ENCODE results near the gene RUNX2.

RUNX2 gene

DNA sequence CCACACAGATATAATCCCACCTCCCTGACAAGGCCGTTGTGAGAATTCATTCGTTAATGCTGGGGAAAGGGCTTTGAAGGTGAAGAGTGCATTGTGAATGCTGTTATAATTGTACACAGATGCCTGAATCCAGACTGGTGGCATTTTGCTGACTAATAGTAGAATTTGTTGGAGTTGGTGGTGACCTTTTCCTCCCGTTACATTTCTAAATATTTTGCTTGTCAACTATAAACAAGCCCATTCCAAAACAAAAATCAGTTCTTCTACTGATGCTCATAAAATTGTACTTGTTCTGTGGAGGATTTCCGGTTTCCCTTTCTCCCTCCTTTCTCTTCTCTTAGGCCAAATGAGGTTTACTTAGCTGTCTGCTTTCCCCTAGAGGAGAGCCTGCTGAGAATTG lies 302.7 kb downstream of the RUNX2 start:
- no peaks in the 10 kb centered on the region for H3K27me3 ChIP-seq (ENCODE audit: insufficient read depth, low read length)

DNA sequence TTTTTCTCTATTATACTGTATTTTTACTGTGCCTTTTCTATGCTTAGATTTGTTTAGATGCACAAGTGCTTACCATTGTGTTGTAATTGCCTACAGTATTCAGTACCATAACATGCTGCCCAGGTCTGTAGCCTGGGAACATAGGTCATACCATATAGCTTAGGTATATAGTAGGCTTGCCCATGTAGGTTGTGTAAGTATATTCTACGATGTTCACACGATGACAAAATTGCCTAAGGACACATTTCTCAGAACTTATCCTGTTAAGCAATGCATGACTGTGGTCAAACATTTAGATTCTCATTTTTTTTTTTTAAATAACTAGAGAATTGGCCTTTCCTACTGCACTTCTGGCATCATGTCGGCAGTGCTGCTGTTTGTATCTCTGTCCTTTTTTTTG lies 303.3 kb downstream of the RUNX2 start:
- Histone ChIP-seq H3K27me3 (ENCODE audit: insufficient read depth, low read length) (no peaks in the 10 kb centered on the region), H3K27ac (ENCODE audit: low read depth, low read length) (no peak overlapping the region), H3K4me1 (ENCODE audit: control insufficient read depth, insufficient read depth, low read length, unreplicated experiment) (peaks cover 10% of the 10 kb centered on the region), H2AFZ (ENCODE audit: low read length, unreplicated experiment) (no peak overlapping the region), H3K79me2 (ENCODE audit: control insufficient read depth, insufficient read depth, low read length, unreplicated experiment) (no peaks in the 10 kb centered on the region), H3K36me3 (ENCODE audit: insufficient read depth, low read length) (no peaks in the 10 kb centered on the region), H3K4me3 (ENCODE audit: low read depth, low read length) (no peak overlapping the region)

More for the DNA sequence above, 302.7 kb downstream of the RUNX2 start:
- Histone ChIP-seq H3K4me3 (ENCODE audit: low read depth, low read length) (no peak overlapping the region), H3K36me3 (ENCODE audit: insufficient read depth, low read length) (no peaks in the 10 kb centered on the region), H3K79me2 (ENCODE audit: control insufficient read depth, insufficient read depth, low read length, unreplicated experiment) (no peaks in the 10 kb centered on the region), H3K27ac (ENCODE audit: low read depth, low read length) (no peak overlapping the region), H2AFZ (ENCODE audit: low read length, unreplicated experiment) (no peak overlapping the region), H3K4me1 (ENCODE audit: control insufficient read depth, insufficient read depth, low read length, unreplicated experiment) (peaks cover 16% of the 10 kb centered on the region)

DNA sequence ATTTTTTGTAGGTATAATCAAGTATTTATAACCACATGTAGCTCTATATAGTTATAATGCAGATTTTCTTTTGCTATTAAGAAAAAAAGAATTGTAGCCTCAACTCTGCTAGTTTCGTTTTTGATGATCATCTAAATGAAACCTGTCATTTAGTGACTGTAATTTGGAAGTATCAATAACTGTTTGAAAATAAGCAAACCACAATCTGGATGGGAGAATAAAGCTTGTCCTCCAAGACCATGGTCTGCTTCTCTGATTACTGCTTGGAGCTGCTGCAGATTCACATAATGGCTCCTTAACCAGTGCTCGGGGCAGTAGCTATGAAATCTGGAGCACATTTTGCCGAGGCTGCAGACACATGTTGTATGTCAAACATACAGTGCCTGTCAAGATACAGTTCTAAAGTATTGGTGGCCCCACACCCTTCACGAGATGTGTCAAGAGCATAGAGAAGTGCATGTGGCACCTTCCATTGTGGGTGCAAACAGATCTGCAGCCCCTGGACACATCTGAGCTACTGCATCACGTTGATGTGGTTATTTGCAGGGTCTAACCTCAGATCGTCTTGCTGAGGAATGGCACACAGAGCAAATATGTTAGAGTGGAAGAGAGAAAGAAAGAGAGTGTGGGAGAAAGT lies 305.3 kb downstream of the RUNX2 start:
- Histone ChIP-seq H2AFZ (ENCODE audit: low read length, unreplicated experiment) (no peak overlapping the region), H3K4me3 (ENCODE audit: low read depth, low read length) (no peak overlapping the region), H3K79me2 (ENCODE audit: control insufficient read depth, insufficient read depth, low read length, unreplicated experiment) (no peaks in the 10 kb centered on the region), H3K27ac (ENCODE audit: low read depth, low read length) (no peak overlapping the region), H3K27me3 (ENCODE audit: insufficient read depth, low read length) (no peaks in the 10 kb centered on the region), H3K4me1 (ENCODE audit: control insufficient read depth, insufficient read depth, low read length, unreplicated experiment) (no peaks in the 10 kb centered on the region), H3K36me3 (ENCODE audit: insufficient read depth, low read length) (no peaks in the 10 kb centered on the region)

DNA sequence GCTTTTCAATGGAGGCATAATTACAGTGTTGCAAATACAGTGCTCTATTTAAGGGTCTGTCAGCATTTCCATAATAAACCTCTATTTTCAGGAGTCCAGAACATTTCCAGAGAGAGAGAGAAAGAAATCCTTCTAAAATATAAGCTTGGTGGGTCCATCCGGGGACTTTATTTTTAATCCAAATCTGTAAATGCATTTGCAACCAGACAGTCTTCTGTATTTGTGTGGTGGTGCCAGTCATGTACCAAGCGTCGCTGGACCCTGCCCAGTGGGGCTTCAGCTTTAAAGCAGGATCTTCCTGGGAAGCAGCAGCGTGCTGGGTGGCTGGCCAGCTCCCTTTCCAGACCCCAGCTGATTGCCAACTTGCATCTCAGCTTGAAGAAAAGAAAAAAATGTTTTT lies 306.1 kb downstream of the RUNX2 start:
- H3K27ac ChIP-seq (ENCODE audit: low read depth, low read length): no peak overlapping the region
- H3K27me3 ChIP-seq (ENCODE audit: insufficient read depth, low read length): no peaks in the 10 kb centered on the region
- H3K4me3 ChIP-seq (ENCODE audit: low read depth, low read length): no peak overlapping the region
- no peak overlapping the region for H2AFZ ChIP-seq (ENCODE audit: low read length, unreplicated experiment)
- no peaks in the 10 kb centered on the region for H3K4me1 ChIP-seq (ENCODE audit: control insufficient read depth, insufficient read depth, low read length, unreplicated experiment)
- no peaks in the 10 kb centered on the region for H3K79me2 ChIP-seq (ENCODE audit: control insufficient read depth, insufficient read depth, low read length, unreplicated experiment)
- H3K36me3 ChIP-seq (ENCODE audit: insufficient read depth, low read length): no peaks in the 10 kb centered on the region

DNA sequence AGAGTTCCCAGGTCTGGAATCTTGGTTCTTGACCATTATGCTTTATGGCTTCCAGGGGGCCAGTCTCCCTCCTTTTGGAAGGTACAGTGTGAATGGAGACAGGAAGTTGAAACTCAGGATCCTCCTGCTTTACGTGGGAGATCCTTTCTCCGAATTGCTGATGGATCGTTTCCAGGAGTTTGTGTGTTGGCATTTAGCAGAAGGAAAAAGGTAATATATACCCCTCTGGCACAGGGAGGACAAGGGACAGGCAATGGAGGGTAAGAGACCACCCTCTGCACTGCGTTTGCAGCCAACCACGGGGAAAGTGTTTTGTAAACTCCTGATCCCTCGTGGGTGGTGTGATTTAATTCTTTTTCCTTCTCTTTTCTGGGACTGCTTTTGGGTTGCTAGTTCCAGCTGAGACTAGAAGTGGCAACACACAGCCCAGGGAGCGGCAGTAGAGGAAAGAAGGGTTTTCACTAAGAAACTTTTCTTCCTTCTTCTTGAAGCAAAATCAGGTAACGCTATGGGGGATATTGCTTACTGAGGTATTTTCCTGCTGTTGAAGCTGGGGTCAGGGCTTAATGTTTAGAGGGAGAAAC lies 307.2 kb downstream of the RUNX2 start:
- H3K79me2 ChIP-seq (ENCODE audit: control insufficient read depth, insufficient read depth, low read length, unreplicated experiment): no peaks in the 10 kb centered on the region
- H3K27me3 ChIP-seq (ENCODE audit: insufficient read depth, low read length): no peaks in the 10 kb centered on the region
- H3K4me1 ChIP-seq (ENCODE audit: control insufficient read depth, insufficient read depth, low read length, unreplicated experiment): no peaks in the 10 kb centered on the region
- no peak overlapping the region for H3K27ac ChIP-seq (ENCODE audit: low read depth, low read length)
- H2AFZ ChIP-seq (ENCODE audit: low read length, unreplicated experiment): no peak overlapping the region
- H3K36me3 ChIP-seq (ENCODE audit: insufficient read depth, low read length): no peaks in the 10 kb centered on the region
- H3K4me3 ChIP-seq (ENCODE audit: low read depth, low read length): no peak overlapping the region

DNA sequence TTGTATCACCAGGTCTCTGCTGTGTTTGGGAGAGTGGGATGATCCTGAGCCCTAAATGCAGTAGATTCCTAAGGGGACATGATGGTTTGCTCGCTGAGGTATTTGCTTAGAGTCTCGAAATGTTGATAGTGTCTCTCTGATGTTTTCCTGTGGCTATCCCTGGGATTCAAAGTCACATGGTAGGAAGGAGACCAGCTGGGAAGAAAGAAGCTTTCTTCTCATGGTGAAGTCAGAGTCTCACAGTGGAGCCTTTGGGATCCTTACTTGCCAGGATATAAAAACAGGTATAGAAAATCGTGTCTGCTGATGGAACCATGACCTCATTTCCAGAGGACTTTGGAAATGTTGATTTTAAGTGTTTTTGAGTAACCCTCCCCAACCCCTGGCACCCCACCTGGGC lies 308.9 kb downstream of the RUNX2 start:
- H3K4me3 ChIP-seq (ENCODE audit: low read depth, low read length): no peak overlapping the region
- H2AFZ ChIP-seq (ENCODE audit: low read length, unreplicated experiment): no peak overlapping the region
- no peaks in the 10 kb centered on the region for H3K4me1 ChIP-seq (ENCODE audit: control insufficient read depth, insufficient read depth, low read length, unreplicated experiment)
- H3K79me2 ChIP-seq (ENCODE audit: control insufficient read depth, insufficient read depth, low read length, unreplicated experiment): no peaks in the 10 kb centered on the region
- no peak overlapping the region for H3K27ac ChIP-seq (ENCODE audit: low read depth, low read length)
- H3K27me3 ChIP-seq (ENCODE audit: insufficient read depth, low read length): no peaks in the 10 kb centered on the region
- H3K36me3 ChIP-seq (ENCODE audit: insufficient read depth, low read length): no peaks in the 10 kb centered on the region

DNA sequence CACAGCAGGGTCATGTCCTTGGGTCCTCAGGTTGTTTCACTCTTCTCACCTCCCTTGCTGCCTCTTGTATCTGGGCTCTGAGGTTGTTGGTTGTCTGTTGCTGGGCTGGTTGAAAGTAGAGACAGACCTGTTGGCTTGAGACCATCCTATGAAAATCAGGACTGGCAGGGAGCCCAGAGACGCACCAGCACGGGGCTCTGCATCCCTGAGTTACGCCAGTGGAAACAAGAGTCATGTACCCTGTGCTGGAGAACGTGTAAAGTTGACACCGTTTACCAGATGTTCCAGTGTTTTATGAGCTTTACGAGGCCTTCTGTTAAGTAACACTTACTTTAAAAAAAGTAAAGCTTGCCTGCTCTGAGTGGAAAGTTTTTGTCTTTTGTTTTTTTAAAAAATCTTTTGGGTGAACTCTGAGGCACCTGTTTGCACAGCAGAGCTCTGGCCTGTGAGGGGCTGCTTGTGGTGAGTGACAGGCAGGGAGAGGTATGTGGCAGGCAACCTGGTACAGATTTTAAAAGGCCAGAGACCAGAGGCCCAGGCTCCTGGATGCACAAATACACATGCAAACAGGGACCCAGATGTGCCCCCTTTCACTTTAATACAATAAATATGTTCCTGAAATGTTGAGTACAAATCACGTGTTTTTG lies 309.6 kb downstream of the RUNX2 start:
- no peak overlapping the region for H3K4me3 ChIP-seq (ENCODE audit: low read depth, low read length)
- no peak overlapping the region for H3K27ac ChIP-seq (ENCODE audit: low read depth, low read length)
- no peak overlapping the region for H2AFZ ChIP-seq (ENCODE audit: low read length, unreplicated experiment)
- H3K36me3 ChIP-seq (ENCODE audit: insufficient read depth, low read length): no peaks in the 10 kb centered on the region
- H3K4me1 ChIP-seq (ENCODE audit: control insufficient read depth, insufficient read depth, low read length, unreplicated experiment): no peaks in the 10 kb centered on the region
- no peaks in the 10 kb centered on the region for H3K27me3 ChIP-seq (ENCODE audit: insufficient read depth, low read length)
- H3K79me2 ChIP-seq (ENCODE audit: control insufficient read depth, insufficient read depth, low read length, unreplicated experiment): no peaks in the 10 kb centered on the region

DNA sequence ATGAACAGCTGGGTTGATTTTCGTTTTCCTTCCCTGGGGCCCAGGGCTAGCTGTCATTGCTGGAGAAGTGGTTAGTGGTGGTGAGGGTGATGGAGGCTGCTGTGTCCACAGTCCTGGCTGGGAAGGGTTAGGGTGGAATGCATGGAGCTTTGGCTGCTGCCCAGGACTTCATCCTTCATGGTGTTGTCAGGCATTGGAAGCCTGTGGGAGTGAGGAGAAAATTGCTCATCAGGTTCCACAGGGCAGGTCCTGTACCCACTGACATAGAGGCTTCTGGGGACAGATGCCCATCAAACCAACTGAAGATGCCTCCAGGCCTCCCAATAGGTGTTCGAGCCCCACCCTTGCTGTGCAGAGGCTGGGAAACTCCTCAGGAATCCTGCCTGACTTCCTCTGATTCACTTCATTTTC lies 312.0 kb downstream of the RUNX2 start:
- no peaks in the 10 kb centered on the region for H3K27me3 ChIP-seq (ENCODE audit: insufficient read depth, low read length)
- no peak overlapping the region for H3K4me3 ChIP-seq (ENCODE audit: low read depth, low read length)
- H3K4me1 ChIP-seq (ENCODE audit: control insufficient read depth, insufficient read depth, low read length, unreplicated experiment): no peaks in the 10 kb centered on the region
- no peaks in the 10 kb centered on the region for H3K36me3 ChIP-seq (ENCODE audit: insufficient read depth, low read length)
- H3K27ac ChIP-seq (ENCODE audit: low read depth, low read length): no peak overlapping the region
- no peaks in the 10 kb centered on the region for H3K79me2 ChIP-seq (ENCODE audit: control insufficient read depth, insufficient read depth, low read length, unreplicated experiment)
- no peak overlapping the region for H2AFZ ChIP-seq (ENCODE audit: low read length, unreplicated experiment)

DNA sequence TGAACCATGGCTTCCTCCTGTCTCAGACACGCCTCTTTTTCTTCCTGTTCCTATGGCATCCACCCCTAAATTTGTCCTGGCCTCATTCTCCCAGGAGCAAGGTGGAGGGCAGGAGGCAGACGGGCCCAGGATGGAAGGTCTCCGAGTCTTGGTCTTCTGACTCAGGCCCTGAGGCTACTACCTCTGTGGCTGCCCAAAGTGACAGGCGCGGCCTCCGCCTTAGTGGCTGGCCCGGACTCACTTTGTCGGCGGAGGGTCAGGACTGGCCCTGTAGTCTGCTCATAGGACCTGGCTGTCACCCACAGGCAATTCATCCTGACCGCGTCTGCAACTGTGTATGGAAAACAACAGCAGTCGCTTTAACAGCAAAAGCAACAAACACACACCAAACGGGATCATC lies 312.7 kb downstream of the RUNX2 start:
- Histone ChIP-seq H3K4me1 (ENCODE audit: control insufficient read depth, insufficient read depth, low read length, unreplicated experiment) (no peaks in the 10 kb centered on the region), H3K27ac (ENCODE audit: low read depth, low read length) (no peak overlapping the region), H2AFZ (ENCODE audit: low read length, unreplicated experiment) (no peak overlapping the region), H3K4me3 (ENCODE audit: low read depth, low read length) (no peak overlapping the region), H3K27me3 (ENCODE audit: insufficient read depth, low read length) (no peaks in the 10 kb centered on the region), H3K36me3 (ENCODE audit: insufficient read depth, low read length) (no peaks in the 10 kb centered on the region), H3K79me2 (ENCODE audit: control insufficient read depth, insufficient read depth, low read length, unreplicated experiment) (no peaks in the 10 kb centered on the region)

DNA sequence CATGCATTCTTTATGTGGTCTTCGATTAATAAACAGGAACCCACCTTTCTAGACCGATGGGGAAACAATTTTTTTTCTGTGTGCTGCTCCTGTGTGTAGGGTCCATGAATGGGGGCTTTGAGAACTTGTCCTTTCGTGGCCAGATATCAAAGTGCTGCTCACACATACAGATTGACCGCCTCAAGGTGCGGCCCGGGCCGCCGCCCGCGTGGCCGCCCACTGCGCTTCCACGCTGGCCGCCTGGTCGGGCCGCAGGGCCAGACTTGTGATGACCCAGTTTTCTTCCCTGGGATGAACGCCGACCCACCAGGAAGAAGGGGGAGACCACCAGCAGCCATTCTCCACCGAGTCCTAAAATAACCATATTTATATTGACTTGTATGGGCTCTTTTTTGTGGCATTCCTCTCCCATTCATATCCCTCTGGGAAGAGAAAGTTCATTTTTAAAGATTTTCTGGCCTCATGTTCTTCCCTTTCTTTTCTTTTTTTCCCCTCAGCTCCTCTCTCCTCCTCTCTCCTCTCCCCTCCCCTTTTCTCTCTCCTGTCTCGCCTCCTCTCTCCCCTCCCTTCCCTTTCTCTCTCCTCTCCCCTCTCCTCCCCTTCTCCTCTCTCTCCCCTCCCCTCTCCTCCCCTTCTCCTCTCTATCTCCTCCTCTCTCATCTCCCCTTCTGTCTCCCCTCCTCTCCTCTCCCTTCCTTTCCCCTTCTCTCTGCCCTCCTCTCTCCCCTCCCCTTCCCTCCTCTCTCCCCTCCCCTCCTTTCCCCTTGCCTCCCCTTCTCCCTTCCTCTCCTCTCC lies 314.4 kb downstream of the RUNX2 start:
- H3K79me2 ChIP-seq (ENCODE audit: control insufficient read depth, insufficient read depth, low read length, unreplicated experiment): no peaks in the 10 kb centered on the region
- H3K4me3 ChIP-seq (ENCODE audit: low read depth, low read length): no peak overlapping the region
- H2AFZ ChIP-seq (ENCODE audit: low read length, unreplicated experiment): no peak overlapping the region
- peaks cover 3% of the 10 kb centered on the region for H3K4me1 ChIP-seq (ENCODE audit: control insufficient read depth, insufficient read depth, low read length, unreplicated experiment)
- H3K27ac ChIP-seq (ENCODE audit: low read depth, low read length): no peak overlapping the region
- no peaks in the 10 kb centered on the region for H3K27me3 ChIP-seq (ENCODE audit: insufficient read depth, low read length)
- no peaks in the 10 kb centered on the region for H3K36me3 ChIP-seq (ENCODE audit: insufficient read depth, low read length)
